ENCODE data around the gene ELP5.

Gene ELP5, protein sequence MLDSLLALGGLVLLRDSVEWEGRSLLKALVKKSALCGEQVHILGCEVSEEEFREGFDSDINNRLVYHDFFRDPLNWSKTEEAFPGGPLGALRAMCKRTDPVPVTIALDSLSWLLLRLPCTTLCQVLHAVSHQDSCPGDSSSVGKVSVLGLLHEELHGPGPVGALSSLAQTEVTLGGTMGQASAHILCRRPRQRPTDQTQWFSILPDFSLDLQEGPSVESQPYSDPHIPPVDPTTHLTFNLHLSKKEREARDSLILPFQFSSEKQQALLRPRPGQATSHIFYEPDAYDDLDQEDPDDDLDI

GRCh38 chr17:7252176-7253043, at the start of gene ELP5:
Gene ELP5 (plus strand): TSS chr17:7252215. CDS start chr17:7252551, 336 bp downstream.
- no peaks in the 10 kb centered on the region for H3K27me3 ChIP-seq (ENCODE audit: insufficient read depth, low read length)
- H4K20me1 ChIP-seq (ENCODE audit: insufficient read depth, low read length) = no peaks in the 10 kb centered on the region
- no peaks in the 10 kb centered on the region for H3K9me2 ChIP-seq (ENCODE audit: low read depth, low read length)
- TF ChIP-seq EZH2 (IDR thresholded peaks at IDR 0.05; ENCODE audit: borderline replicate concordance, low read length) (no peak), CTCF (IDR thresholded peaks at IDR 0.05; ENCODE audit: low read length) (peak; percentile 57)
- H3K36me3 ChIP-seq (ENCODE audit: insufficient read depth, low read length) = peaks cover 32% of the 10 kb centered on the region; the same call in 1 of the 2 replicates
- peaks cover 31% of the 10 kb centered on the region for H3K79me2 ChIP-seq (ENCODE audit: insufficient read depth, low read length)
- H3K4me1 ChIP-seq (ENCODE audit: insufficient read depth, low read length, severe bottlenecking) = peaks cover 32% of the 10 kb centered on the region
- H3K4me2 ChIP-seq (ENCODE audit: low read length) = peak within 1 kb of the TSS; percentile 99
- no peak within 1 kb of the TSS for H2AFZ ChIP-seq (ENCODE audit: low read length)
- peak within 1 kb of the TSS; percentile 84 for H3K27ac ChIP-seq (ENCODE audit: low read depth, low read length, poor library complexity, severe bottlenecking)
- H3F3A ChIP-seq (ENCODE audit: insufficient read depth, low read length) = no peaks in the 10 kb centered on the region
- peak within 1 kb of the TSS; percentile 77 for H3K4me3 ChIP-seq (ENCODE audit: low read depth, low read length, poor library complexity, severe bottlenecking)
- H3K9ac ChIP-seq (ENCODE audit: low read length) = peak within 1 kb of the TSS; percentile 97
- no peaks in the 10 kb centered on the region for H3K9me3 ChIP-seq (ENCODE audit: low read length)

DNA sequence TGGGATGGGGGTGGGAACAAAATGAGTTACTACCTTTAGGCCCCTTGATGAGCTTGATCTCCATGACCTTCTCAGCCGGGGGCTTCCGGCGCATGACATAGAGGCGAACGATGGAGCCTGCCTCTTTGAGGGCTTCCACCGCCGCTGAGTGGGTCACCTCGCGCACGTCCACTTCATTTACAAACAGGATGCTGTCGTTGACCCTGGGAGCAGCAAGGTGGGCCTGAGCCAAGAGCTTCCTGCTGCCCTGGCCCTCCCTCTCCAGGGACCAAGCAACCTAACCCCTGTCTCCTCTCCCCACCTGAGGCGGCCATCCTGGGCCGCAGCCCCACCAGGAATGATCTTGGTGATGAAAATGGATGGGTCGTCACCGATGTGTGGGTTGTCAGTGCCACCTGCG, 48.6 kb upstream of the ELP5 start:
- TF ChIP-seq CTCF (IDR thresholded peaks at IDR 0.05; ENCODE audit: low read length) (no peak), EZH2 (IDR thresholded peaks at IDR 0.05; ENCODE audit: borderline replicate concordance, low read length) (no peak)
- Histone ChIP-seq H3K36me3 (ENCODE audit: insufficient read depth, low read length) (no peaks in the 10 kb centered on the region), H3K27ac (ENCODE audit: low read depth, low read length, poor library complexity, severe bottlenecking) (no peak overlapping the region), H3K79me2 (ENCODE audit: insufficient read depth, low read length) (no peaks in the 10 kb centered on the region), H3K27me3 (ENCODE audit: insufficient read depth, low read length) (no peaks in the 10 kb centered on the region), H3K9me2 (ENCODE audit: low read depth, low read length) (no peaks in the 10 kb centered on the region), H3K9me3 (ENCODE audit: low read length) (no peaks in the 10 kb centered on the region), H4K20me1 (ENCODE audit: insufficient read depth, low read length) (no peaks in the 10 kb centered on the region), H2AFZ (ENCODE audit: low read length) (no peak overlapping the region), H3K9ac (ENCODE audit: low read length) (no peak overlapping the region), H3K4me3 (ENCODE audit: low read depth, low read length, poor library complexity, severe bottlenecking) (no peak overlapping the region), H3F3A (ENCODE audit: insufficient read depth, low read length) (no peaks in the 10 kb centered on the region), H3K4me1 (ENCODE audit: insufficient read depth, low read length, severe bottlenecking) (peaks cover 13% of the 10 kb centered on the region), H3K4me2 (ENCODE audit: low read length) (no peak overlapping the region)

GRCh38 chr17:7204336-7204735, 47.7 kb upstream of the ELP5 start:
- H3K9me3 ChIP-seq (ENCODE audit: low read length) = no peaks in the 10 kb centered on the region
- H3K36me3 ChIP-seq (ENCODE audit: insufficient read depth, low read length) = no peaks in the 10 kb centered on the region
- no peak overlapping the region for H2AFZ ChIP-seq (ENCODE audit: low read length)
- H3K9me2 ChIP-seq (ENCODE audit: low read depth, low read length) = no peaks in the 10 kb centered on the region
- H3K9ac ChIP-seq (ENCODE audit: low read length) = no peak overlapping the region
- H3K27ac ChIP-seq (ENCODE audit: low read depth, low read length, poor library complexity, severe bottlenecking) = no peak overlapping the region
- no peaks in the 10 kb centered on the region for H4K20me1 ChIP-seq (ENCODE audit: insufficient read depth, low read length)
- H3K79me2 ChIP-seq (ENCODE audit: insufficient read depth, low read length) = no peaks in the 10 kb centered on the region
- no peaks in the 10 kb centered on the region for H3F3A ChIP-seq (ENCODE audit: insufficient read depth, low read length)
- peak overlapping the region; percentile 52 for H3K4me3 ChIP-seq (ENCODE audit: low read depth, low read length, poor library complexity, severe bottlenecking)
- H3K4me1 ChIP-seq (ENCODE audit: insufficient read depth, low read length, severe bottlenecking) = peaks cover 13% of the 10 kb centered on the region
- TF ChIP-seq CTCF (IDR thresholded peaks at IDR 0.05; ENCODE audit: low read length) (no peak), EZH2 (IDR thresholded peaks at IDR 0.05; ENCODE audit: borderline replicate concordance, low read length) (no peak)
- peak overlapping the region; percentile 56 for H3K4me2 ChIP-seq (ENCODE audit: low read length)
- no peaks in the 10 kb centered on the region for H3K27me3 ChIP-seq (ENCODE audit: insufficient read depth, low read length)
